B cell (primary cell): ENCODE data around the gene VIPR2. TPM values are rescaled to one million over a fixed set of nuclear protein-coding genes. Genes with fewer than 3 reads are reported as not detected.

Experiments used
- ATAC-seq: fragments of 200-7000 bp; cut with Tn5 transposase; one replicate; pipeline ENCODE4 v1.10.0; 2021; ENCODE audit warnings: low read depth, mild to moderate bottlenecking, moderate number of reproducible peaks, moderate library complexity
- CTCF ChIA-PET: fragments of 350-600 bp; sonication (Branson Sonifier 250); formaldehyde crosslinking; loops from one replicate; lab custom pipeline; 2021; ENCODE audit warnings: antibody characterized with exemption, inconsistent platforms; lab: Charles Lee
- POLR2A ChIA-PET: fragments of 350-600 bp; sonication (Branson Sonifier 250); formaldehyde crosslinking; loops from one replicate; lab custom pipeline; 2021; ENCODE audit warnings: antibody characterized with exemption; lab: Charles Lee
- DNase-seq: peaks from one replicate; pipeline ENCODE4 v3.0.0; 2013
- H2AFZ ChIP-seq: 2 replicates; pipeline ENCODE4 v1.6.1; 2012; ENCODE audit warnings: mild to moderate bottlenecking, low read depth, low read length; ENCODE audit not compliant: insufficient read depth, poor library complexity, severe bottlenecking
- H3K27ac ChIP-seq, 2 donors: 1 replicate in 1 of 2; 2 replicates in 1 of 2; pipeline ENCODE4 v1.5.1; 2012 to 2013; ENCODE audit warnings: low read length in 2 of 2, mild to moderate bottlenecking in 2 of 2, moderate library complexity in 1 of 2
- H3K27me3 ChIP-seq, 4 experiments: fragments of 200-600 bp in 1 of 4; sonication (generic) in 1 of 4; replicated peaks in 1 of 4; 1 replicate in 2 of 4; 2 replicates in 2 of 4; pipeline versions ENCODE4 v1.6.1 to v1.7.0; 2013 to 2016; ENCODE audit warnings: low read length in 3 of 4, mild to moderate bottlenecking in 2 of 4, mixed read lengths in 1 of 4, moderate library complexity in 1 of 4; ENCODE audit not compliant: insufficient read depth in 4 of 4, control insufficient read depth in 3 of 4; ENCODE audit errors: control extremely low read depth in 1 of 4
- H3K36me3 ChIP-seq, 2 experiments: replicated peaks in 1 of 2; 1 replicate in 1 of 2; 2 replicates in 1 of 2; pipeline versions ENCODE4 v1.6.1 to v1.7.1; 2013; ENCODE audit warnings: low read length in 1 of 2; ENCODE audit not compliant: insufficient read depth in 2 of 2, control insufficient read depth in 1 of 2; ENCODE audit errors: control extremely low read depth in 1 of 2, extremely low read depth in 1 of 2
- H3K4me1 ChIP-seq, 2 donors: fragments of 200-600 bp in 1 of 2; sonication (generic) in 1 of 2; 1 replicate in 1 of 2; 2 replicates in 1 of 2; pipeline versions ENCODE4 v1.5.1 to v1.6.1; 2013 to 2017; ENCODE audit warnings: low read length in 2 of 2; ENCODE audit not compliant: control insufficient read depth in 2 of 2, insufficient read depth in 2 of 2
- H3K4me2 ChIP-seq: replicated peaks from 2 replicates; pipeline ENCODE3; 2012; ENCODE audit warnings: mild to moderate bottlenecking, low read depth, low read length; ENCODE audit not compliant: poor library complexity, severe bottlenecking
- H3K4me3 ChIP-seq, 5 experiments: fragments of 200-600 bp in 1 of 5; sonication (generic) in 1 of 5; 1 replicate in 3 of 5; 2 replicates in 2 of 5; pipeline versions ENCODE4 v1.5.1 to v1.7.0; 2011 to 2016; ENCODE audit warnings: low read length in 4 of 5, mild to moderate bottlenecking in 4 of 5, low read depth in 2 of 5, control low read depth in 1 of 5, moderate library complexity in 1 of 5; ENCODE audit not compliant: insufficient read depth in 1 of 5; ENCODE audit errors: control extremely low read depth in 1 of 5, extremely low read depth in 1 of 5
- H3K79me2 ChIP-seq: fragments of 200-600 bp; sonication (generic); one replicate; pipeline ENCODE4 v1.6.0; 2016; ENCODE audit warnings: low read length; ENCODE audit not compliant: control insufficient read depth, insufficient read depth
- H3K9ac ChIP-seq: fragments of 200-600 bp; sonication (generic); 2 replicates; pipeline ENCODE4 v1.6.1; 2017; ENCODE audit warnings: mild to moderate bottlenecking, low read length, moderate library complexity
- H3K9me3 ChIP-seq, 3 donors: one replicate each; pipeline versions ENCODE4 v1.6.1 to v1.7.1; 2013; ENCODE audit warnings: low read length in 2 of 3; ENCODE audit not compliant: control insufficient read depth in 2 of 3, insufficient read depth in 1 of 3; ENCODE audit errors: control extremely low read depth in 1 of 3
- H4K20me1 ChIP-seq: 2 replicates; pipeline ENCODE4 v1.6.0; 2012; ENCODE audit warnings: mild to moderate bottlenecking, low read length; ENCODE audit not compliant: insufficient read depth, control insufficient read depth, poor library complexity, severe bottlenecking
- H3K27ac Mint-ChIP-seq: one replicate; pipeline ENCODE4 v1.8.0; 2021; ENCODE audit warnings: mixed read lengths
- H3K27me3 Mint-ChIP-seq: one replicate; pipeline ENCODE4 v1.8.0; 2021; ENCODE audit warnings: mixed read lengths
- H3K4me1 Mint-ChIP-seq: one replicate; pipeline ENCODE4 v1.8.0; 2021; ENCODE audit warnings: mixed read lengths
- H3K4me3 Mint-ChIP-seq: one replicate; pipeline ENCODE4 v1.8.0; 2021; ENCODE audit warnings: mixed read lengths
- H3K9me3 Mint-ChIP-seq: one replicate; pipeline ENCODE4 v1.8.0; 2022; ENCODE audit warnings: mixed read lengths; ENCODE audit not compliant: insufficient read depth
- CTCF ChIP-seq: fragments of 200-600 bp; IDR thresholded peaks from one replicate; pipeline ENCODE4 v1.8.0; 2022; ENCODE audit warnings: antibody characterized with exemption, mild to moderate bottlenecking
- EZH2 ChIP-seq: IDR thresholded peaks from 2 replicates; pipeline ENCODE4 v1.6.1; 2012; ENCODE audit warnings: borderline replicate concordance, low read depth, mild to moderate bottlenecking, moderate library complexity, low read length; ENCODE audit not compliant: insufficient read depth, poor library complexity, severe bottlenecking
- WGBS: methylation state at CpG from one replicate; pipeline ENCODE4 v1.1.5; 2013; ENCODE audit warnings: missing lambda C conversion rate; ENCODE audit not compliant: insufficient coverage; 5-methylcytosine and 5-hydroxymethylcytosine counted together
- intact Hi-C: fragments of 100-400 bp; cut with micrococcal nuclease; formaldehyde crosslinking; loops from one replicate; pipeline ENCODE4 v1.10.0; 2022
- polyA plus RNA-seq: library from polyadenylated mRNA; depleted of rRNA; stranded (reverse); fragments of >200 nt; gene quantifications from 2 replicates; pipeline ENCODE4 v1.2.3, GENCODE V29; 2012
- total RNA-seq, 2 donors: library from RNA; stranded (reverse); fragments of 120-200 nt in 1 of 2; gene quantifications; 1 replicate in 1 of 2; 2 replicates in 1 of 2; pipeline versions ENCODE4 v1.2.3 to v1.2.4, GENCODE V29; 2013 to 2022

VIPR2 gene
- total and polyA plus RNA-seq, 2 donors (not counting 1 experiment from before 2014, with no cell fraction given) = not detected

GRCh38 chr7:158996214-158997109 lies 148.2 kb downstream of the VIPR2 start:
- H3K9me3 ChIP-seq = peaks cover 0 to 31% (median 3%) of the 10 kb centered on the region in 3 donors
- no peak overlapping the region for H3K4me3 Mint-ChIP-seq
- no peaks in the 10 kb centered on the region for H3K4me1 Mint-ChIP-seq
- ATAC-seq = no peak
- TF ChIP-seq EZH2 = no peak
- no peak for TF ChIP-seq CTCF
- no peak overlapping the region for H3K4me3 ChIP-seq
- no peak overlapping the region for H3K27ac Mint-ChIP-seq
- 81% methylated on average over 47 of the region's 47 CpGs for WGBS
- H3K9me3 Mint-ChIP-seq = peaks cover 4% of the 10 kb centered on the region
- H3K4me1 ChIP-seq = peaks cover 0 to 3% of the 10 kb centered on the region in 2 donors
- no peaks in the 10 kb centered on the region for H3K36me3 ChIP-seq
- no peak overlapping the region for H3K27ac ChIP-seq
- H3K79me2 ChIP-seq = no peaks in the 10 kb centered on the region
- POLR2A ChIA-PET = no interaction called here
- no peak for DNase-seq
- peaks cover 21% of the 10 kb centered on the region for H3K27me3 Mint-ChIP-seq
- H3K27me3 ChIP-seq = peaks cover 0 to 4% (median 0%) of the 10 kb centered on the region in 4 experiments
- intact Hi-C loops = no loop called here
- H4K20me1 ChIP-seq = no peaks in the 10 kb centered on the region
- no peak overlapping the region for H3K9ac ChIP-seq
- H2AFZ ChIP-seq = no peak overlapping the region
- CTCF ChIA-PET = no interaction called here
- no peak overlapping the region for H3K4me2 ChIP-seq

- intact Hi-C loops = no loop called here
- Histone ChIP-seq H3K79me2 (no peaks in the 10 kb centered on the region), H3K9ac (no peak overlapping the region), H3K4me1 (peaks cover 0 to 3% of the 10 kb centered on the region in 2 donors), H3K36me3 (no peaks in the 10 kb centered on the region), H3K27me3 (peaks cover 0 to 4% (median 0%) of the 10 kb centered on the region in 4 experiments), H3K4me3 (no peak overlapping the region), H3K4me2 (no peak overlapping the region), H4K20me1 (no peaks in the 10 kb centered on the region), H3K9me3 (peaks cover 0 to 31% (median 3%) of the 10 kb centered on the region in 3 donors), H3K27ac (no peak overlapping the region), H2AFZ (no peak overlapping the region)
- 98% methylated on average over 17 of the region's 17 CpGs for WGBS
- POLR2A ChIA-PET = no interaction called here
- Mint-ChIP-seq H3K4me1 (no peaks in the 10 kb centered on the region), H3K27ac (no peak overlapping the region), H3K4me3 (no peak overlapping the region), H3K27me3 (peaks cover 28% of the 10 kb centered on the region), H3K9me3 (peaks cover 4% of the 10 kb centered on the region)
- DNase-seq (no peak), ATAC-seq (no peak)
- TF ChIP-seq EZH2 = no peak
- CTCF ChIA-PET = no interaction called here
These were observed 149.2 kb downstream of the VIPR2 start for GRCh38 chr7:158995514-158995913.
